ENCODE measurements around the gene FOS. TPM values are rescaled to one million over a fixed set of nuclear protein-coding genes. Genes with fewer than 3 reads are reported as not detected.

The FOS gene
- total RNA-seq, 2 donors from 2014 or later: 39.1 to 41.7 TPM

GRCh38 chr14:75331471-75331870, 52.8 kb downstream of the FOS start:
- H3K36me3 Mint-ChIP-seq (ENCODE audit: insufficient read depth in 2 of 2): no peaks in the 10 kb centered on the region
- no peaks in the 10 kb centered on the region for H3K9me3 Mint-ChIP-seq
- no peaks in the 10 kb centered on the region for H3K27me3 Mint-ChIP-seq (ENCODE audit: low read depth)
- ATAC-seq (replicated peaks in 1 of 2) (no peak), DNase-seq (no peak)
- H3K27ac Mint-ChIP-seq: no peak overlapping the region
- H3K4me3 Mint-ChIP-seq: no peak overlapping the region
- H3K4me1 Mint-ChIP-seq (ENCODE audit: low read depth): peaks cover 43% of the 10 kb centered on the region

Other genes with a start within 250 kb of the FOS start
- 10 to 100 TPM; 16.9 to 19.3 TPM for gene MLH3, start 227.4 kb upstream of the FOS start, total RNA-seq
- gene ACYP1, start 214.8 kb upstream of the FOS start, total RNA-seq: 10 to 100 TPM; 40.5 to 44.9 TPM
- gene ZC2HC1C, start 209.2 kb upstream of the FOS start, total RNA-seq: 1 to 10 TPM; 1.2 to 3.0 TPM
- gene NEK9, start 151.8 kb upstream of the FOS start, total RNA-seq: 10 to 100 TPM; 64.1 to 77.5 TPM
- gene TMED10, start 102.2 kb upstream of the FOS start, total RNA-seq: 100 to 1,000 TPM; 187 to 235 TPM
- gene JDP2, start 149.2 kb downstream of the FOS start, total RNA-seq: 1 to 10 TPM; 6.3 to 6.8 TPM
- gene BATF, start 243.6 kb downstream of the FOS start, total RNA-seq: 100 to 1,000 TPM; 171 to 185 TPM

Measured in activated T-cell treated with anti-CD3 and anti-CD28 coated beads, Interleukin-2, amount 50 U/mL, for 72 hours (primary cell).